ENCODE data around the gene SPTB. TPM values are rescaled to one million over a fixed set of nuclear protein-coding genes. Genes with fewer than 3 reads are reported as not detected.

Gene SPTB
- total RNA-seq, 1 donor: under 0.01 TPM

DNA sequence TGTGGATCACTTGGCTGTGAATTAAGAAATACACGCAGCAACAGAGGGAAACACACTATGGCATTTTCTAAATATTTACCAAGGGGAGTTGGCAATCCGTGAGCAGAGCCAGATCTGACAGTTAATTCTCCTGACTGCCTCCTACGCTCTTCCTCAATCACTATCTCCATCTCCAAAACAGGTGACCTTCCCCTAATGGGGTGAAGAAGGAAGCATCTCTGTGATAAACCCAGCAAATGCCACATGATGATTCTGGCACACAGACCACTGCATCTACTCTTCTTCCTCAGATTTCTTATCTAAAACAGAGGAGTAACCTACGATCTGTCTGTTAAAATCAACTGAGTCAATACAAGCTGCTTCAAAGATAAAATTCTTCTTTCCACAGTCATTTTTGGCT is 4.4 kb downstream of the SPTB start:
- DNase-seq (ENCODE audit: low read depth): no peak
- no peak for TF ChIP-seq CTCF (IDR thresholded peaks at IDR 0.05; ENCODE audit: insufficient read depth, low read length)
- no peak overlapping the region for H3K4me3 ChIP-seq (ENCODE audit: low read depth, low read length)

- H3K4me3 ChIP-seq (ENCODE audit: low read depth, low read length): no peak overlapping the region
- no peak for DNase-seq (ENCODE audit: low read depth)
- no peak for TF ChIP-seq CTCF (IDR thresholded peaks at IDR 0.05; ENCODE audit: insufficient read depth, low read length)
Observed at GRCh38 chr14:64873506-64874219, 6.0 kb downstream of the SPTB start.

DNA sequence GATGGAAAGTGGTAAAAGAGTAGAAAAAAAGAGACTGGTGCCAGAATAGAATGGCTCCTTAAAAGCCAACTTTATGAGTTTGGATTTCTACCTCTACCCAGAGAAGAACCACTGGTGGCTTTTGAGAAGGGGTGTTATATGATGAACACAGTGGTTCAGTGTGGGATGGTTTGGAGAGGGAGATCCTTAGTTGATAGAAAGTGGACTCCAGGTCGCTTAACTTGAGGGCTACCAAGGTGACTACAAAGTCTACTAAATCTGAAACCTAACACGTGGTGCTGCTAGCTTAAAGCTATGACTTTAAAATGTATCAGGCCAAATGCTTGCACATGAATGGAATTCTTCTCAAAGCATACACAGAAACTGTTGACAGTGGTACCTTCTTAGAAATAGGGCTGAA is 8.4 kb downstream of the SPTB start:
- no peak for DNase-seq (ENCODE audit: low read depth)
- TF ChIP-seq CTCF (IDR thresholded peaks at IDR 0.05; ENCODE audit: insufficient read depth, low read length): no peak
- no peak overlapping the region for H3K4me3 ChIP-seq (ENCODE audit: low read depth, low read length)

DNA sequence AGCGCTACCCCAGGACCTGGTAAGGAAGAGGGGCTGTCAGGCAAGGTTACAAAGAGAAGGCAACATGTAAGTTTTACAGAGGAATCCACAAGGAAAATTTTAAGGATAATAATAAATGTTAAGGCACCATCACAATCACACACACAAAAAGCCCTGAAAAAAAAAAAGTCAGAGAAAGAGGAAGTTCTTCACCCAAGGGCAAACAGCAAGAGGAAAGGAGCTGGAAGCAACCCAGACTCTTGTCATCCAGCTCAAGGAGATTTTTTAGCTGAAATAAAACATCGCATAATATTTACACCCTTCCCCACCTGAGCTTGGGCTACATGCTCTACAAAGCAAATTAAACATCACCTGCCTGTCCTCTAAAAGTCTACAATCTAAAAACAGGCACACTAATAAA is 9.5 kb downstream of the SPTB start:
- no peak for TF ChIP-seq CTCF (IDR thresholded peaks at IDR 0.05; ENCODE audit: insufficient read depth, low read length)
- no peak for DNase-seq (ENCODE audit: low read depth)
- H3K4me3 ChIP-seq (ENCODE audit: low read depth, low read length): no peak overlapping the region

- DNase-seq (ENCODE audit: low read depth): no peak
- TF ChIP-seq CTCF (IDR thresholded peaks at IDR 0.05; ENCODE audit: insufficient read depth, low read length): no peak
- H3K4me3 ChIP-seq (ENCODE audit: low read depth, low read length): no peak overlapping the region
Observed at GRCh38 chr14:64868841-64869240, 10.9 kb downstream of the SPTB start.

DNA sequence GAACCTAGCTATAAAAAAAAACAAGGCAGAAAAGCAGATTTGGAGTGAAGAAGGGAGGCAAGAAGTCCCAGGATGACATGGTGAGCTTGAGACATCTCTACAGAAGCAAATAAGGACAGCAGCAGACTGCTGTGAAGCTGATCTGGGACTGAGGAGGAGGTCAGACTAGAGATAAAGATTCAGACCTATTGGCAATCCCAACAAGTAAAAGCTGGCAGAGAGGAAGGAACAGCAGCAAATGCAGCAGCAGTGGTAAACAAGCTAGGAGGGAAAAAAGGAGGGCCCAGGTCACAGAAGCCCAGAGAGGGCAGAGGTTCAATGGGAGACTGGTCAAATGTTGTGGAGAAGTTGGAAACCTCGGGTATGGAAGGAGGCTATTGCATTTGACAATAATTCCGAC is 11.3 kb downstream of the SPTB start:
- H3K4me3 ChIP-seq (ENCODE audit: low read depth, low read length): no peak overlapping the region
- no peak for DNase-seq (ENCODE audit: low read depth)
- no peak for TF ChIP-seq CTCF (IDR thresholded peaks at IDR 0.05; ENCODE audit: insufficient read depth, low read length)

DNA sequence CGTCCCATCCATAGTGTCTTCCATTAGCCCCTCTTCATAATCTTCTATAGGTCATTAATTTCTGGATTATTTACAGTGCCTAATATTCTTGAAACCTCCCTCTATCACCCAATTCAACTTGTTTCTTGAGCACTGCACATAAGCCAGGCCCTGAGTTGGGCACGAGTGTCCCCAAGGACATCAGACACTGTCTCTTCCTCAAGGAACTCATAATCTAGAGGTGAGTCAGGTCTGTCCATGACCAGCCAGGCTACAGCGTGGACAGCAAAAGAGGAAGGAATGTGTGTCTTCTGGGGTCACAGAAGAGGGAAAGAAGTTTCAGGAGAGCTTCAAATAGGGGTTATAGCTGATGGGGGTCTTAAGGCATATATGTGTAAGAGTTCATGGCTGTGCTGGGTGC is 12.5 kb downstream of the SPTB start:
- H3K4me3 ChIP-seq (ENCODE audit: low read depth, low read length): no peak overlapping the region
- TF ChIP-seq CTCF (IDR thresholded peaks at IDR 0.05; ENCODE audit: insufficient read depth, low read length): no peak
- no peak for DNase-seq (ENCODE audit: low read depth)
